ENCODE results near the gene C11orf91.

The C11orf91 gene

GRCh38 chr11:33692541-33692940 is 8.1 kb downstream of the C11orf91 start:
- no peaks in the 10 kb centered on the region for H3K36me3 Mint-ChIP-seq (ENCODE audit: low read depth)
- H3K9me3 Mint-ChIP-seq: no peaks in the 10 kb centered on the region
- H3K4me1 Mint-ChIP-seq: peaks cover 63% of the 10 kb centered on the region
- H3K27me3 Mint-ChIP-seq (ENCODE audit: low read depth): peaks cover 15% of the 10 kb centered on the region
- no peak for TF ChIP-seq CTCF (IDR thresholded peaks at IDR 0.05; ENCODE audit: unreplicated experiment in 3 of 3)
- H3K27ac Mint-ChIP-seq: peak overlapping the region; percentile 89 to 99 (median 98)
- H3K4me3 Mint-ChIP-seq: no peak overlapping the region

GRCh38 chr11:33692013-33692504 is 8.6 kb downstream of the C11orf91 start:
- peaks cover 63% of the 10 kb centered on the region for H3K4me1 Mint-ChIP-seq
- TF ChIP-seq CTCF (IDR thresholded peaks at IDR 0.05; ENCODE audit: unreplicated experiment in 3 of 3): no peak
- no peaks in the 10 kb centered on the region for H3K36me3 Mint-ChIP-seq (ENCODE audit: low read depth)
- no peaks in the 10 kb centered on the region for H3K9me3 Mint-ChIP-seq
- H3K27ac Mint-ChIP-seq: peak overlapping the region; percentile 89 to 99 (median 98)
- peak overlapping the region in 2 of 3 experiments; percentile 6 to 59 for H3K4me3 Mint-ChIP-seq
- peaks cover 15% of the 10 kb centered on the region for H3K27me3 Mint-ChIP-seq (ENCODE audit: low read depth)

GRCh38 chr11:33691066-33691864 is 9.4 kb downstream of the C11orf91 start:
- no peak overlapping the region for H3K4me3 Mint-ChIP-seq
- H3K27ac Mint-ChIP-seq: peak overlapping the region; percentile 89 to 99 (median 98)
- peaks cover 15% of the 10 kb centered on the region for H3K27me3 Mint-ChIP-seq (ENCODE audit: low read depth)
- no peaks in the 10 kb centered on the region for H3K9me3 Mint-ChIP-seq
- peaks cover 60% of the 10 kb centered on the region for H3K4me1 Mint-ChIP-seq
- H3K36me3 Mint-ChIP-seq (ENCODE audit: low read depth): no peaks in the 10 kb centered on the region
- TF ChIP-seq CTCF (IDR thresholded peaks at IDR 0.05; ENCODE audit: unreplicated experiment in 3 of 3): no peak

- no peaks in the 10 kb centered on the region for H3K36me3 Mint-ChIP-seq (ENCODE audit: low read depth)
- no peak overlapping the region for H3K4me3 Mint-ChIP-seq
- TF ChIP-seq CTCF (IDR thresholded peaks at IDR 0.05; ENCODE audit: unreplicated experiment in 3 of 3): no peak
- peaks cover 52% of the 10 kb centered on the region for H3K4me1 Mint-ChIP-seq
- peaks cover 15% of the 10 kb centered on the region for H3K27me3 Mint-ChIP-seq (ENCODE audit: low read depth)
- H3K9me3 Mint-ChIP-seq: no peaks in the 10 kb centered on the region
- H3K27ac Mint-ChIP-seq: peak overlapping the region; percentile 89 to 99 (median 98)
These were observed 10.1 kb downstream of the C11orf91 start for GRCh38 chr11:33690290-33691065.

GRCh38 chr11:33689501-33689900 is 11.1 kb downstream of the C11orf91 start:
- Mint-ChIP-seq H3K27ac (no peak overlapping the region), H3K4me3 (no peak overlapping the region), H3K4me1 (peaks cover 47% of the 10 kb centered on the region), H3K9me3 (no peaks in the 10 kb centered on the region), H3K36me3 (ENCODE audit: low read depth) (no peaks in the 10 kb centered on the region), H3K27me3 (ENCODE audit: low read depth) (peaks cover 15% of the 10 kb centered on the region)
- no peak for TF ChIP-seq CTCF (IDR thresholded peaks at IDR 0.05; ENCODE audit: unreplicated experiment in 3 of 3)
